NCI-H69 (cell line): ENCODE data around the gene SLIT1.
"Not testable (repeated sequence)": the region's sequence is repeated elsewhere in the genome, so short reads cannot be mapped to it uniquely, and the experiment has no call there.

Source experiments
- DNase-seq: peaks from one replicate; lab custom pipeline; 2025; lab: John Stamatoyannopoulos, UW

Gene SLIT1

DNA sequence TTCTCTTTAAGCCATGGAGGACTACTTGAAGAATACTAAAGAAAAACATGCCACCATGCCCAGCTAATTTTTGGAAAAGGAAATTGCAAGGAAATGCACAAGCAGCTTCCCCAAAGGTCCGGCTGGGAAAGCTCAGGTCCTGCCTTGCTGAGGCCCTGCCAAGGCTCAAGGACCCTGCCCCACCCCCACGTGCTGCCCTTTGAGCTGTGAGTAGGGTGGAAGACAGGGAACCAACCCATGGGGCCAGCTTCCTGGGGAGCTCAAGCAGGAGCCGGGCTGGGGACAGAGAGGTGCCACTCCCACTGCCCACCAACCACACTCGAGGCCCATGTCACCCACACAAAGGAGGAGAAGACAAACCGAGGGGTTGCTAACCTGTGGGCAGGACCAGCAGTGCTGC, 78.2 kb downstream of the SLIT1 start:
- no peak for DNase-seq

DNA sequence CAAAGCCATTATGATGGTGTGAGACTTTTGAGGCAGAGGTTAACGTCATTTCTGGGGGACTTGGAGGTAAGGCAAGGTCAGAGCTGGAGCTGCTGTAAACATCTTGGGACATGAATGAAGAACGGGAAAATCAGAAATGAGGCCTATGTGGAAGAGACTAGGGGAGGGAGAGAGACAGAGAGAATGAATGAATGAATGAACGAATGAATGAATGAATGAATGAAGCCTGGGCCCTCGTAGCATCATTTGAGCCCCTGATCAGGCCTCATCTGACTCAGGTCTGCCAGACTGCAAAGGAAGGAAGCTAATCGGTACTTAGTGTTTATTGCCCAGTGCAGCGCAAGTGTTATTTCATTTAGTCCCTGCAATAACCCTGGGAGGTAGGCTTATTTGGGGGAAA, 79.6 kb downstream of the SLIT1 start:
- DNase-seq = no peak

DNA sequence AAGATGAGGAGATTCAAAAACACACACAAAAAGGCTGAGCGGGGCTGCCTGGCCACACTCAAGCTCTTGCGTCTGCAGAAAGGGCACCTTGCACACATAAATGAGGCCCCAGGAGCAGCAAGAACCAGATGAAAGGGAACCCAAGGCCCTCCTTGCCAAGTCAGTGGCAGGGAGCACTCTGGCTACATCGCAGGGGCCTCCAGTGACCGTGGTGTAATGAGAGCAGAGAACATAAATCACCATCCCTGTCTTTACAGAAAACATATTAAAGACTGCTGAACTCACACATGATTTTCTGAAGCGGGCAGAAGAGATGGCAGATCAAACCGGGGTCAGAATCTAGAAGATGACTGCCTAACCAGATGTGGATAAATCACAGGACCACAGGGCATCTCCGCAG, 80.5 kb downstream of the SLIT1 start:
- no peak for DNase-seq

DNA sequence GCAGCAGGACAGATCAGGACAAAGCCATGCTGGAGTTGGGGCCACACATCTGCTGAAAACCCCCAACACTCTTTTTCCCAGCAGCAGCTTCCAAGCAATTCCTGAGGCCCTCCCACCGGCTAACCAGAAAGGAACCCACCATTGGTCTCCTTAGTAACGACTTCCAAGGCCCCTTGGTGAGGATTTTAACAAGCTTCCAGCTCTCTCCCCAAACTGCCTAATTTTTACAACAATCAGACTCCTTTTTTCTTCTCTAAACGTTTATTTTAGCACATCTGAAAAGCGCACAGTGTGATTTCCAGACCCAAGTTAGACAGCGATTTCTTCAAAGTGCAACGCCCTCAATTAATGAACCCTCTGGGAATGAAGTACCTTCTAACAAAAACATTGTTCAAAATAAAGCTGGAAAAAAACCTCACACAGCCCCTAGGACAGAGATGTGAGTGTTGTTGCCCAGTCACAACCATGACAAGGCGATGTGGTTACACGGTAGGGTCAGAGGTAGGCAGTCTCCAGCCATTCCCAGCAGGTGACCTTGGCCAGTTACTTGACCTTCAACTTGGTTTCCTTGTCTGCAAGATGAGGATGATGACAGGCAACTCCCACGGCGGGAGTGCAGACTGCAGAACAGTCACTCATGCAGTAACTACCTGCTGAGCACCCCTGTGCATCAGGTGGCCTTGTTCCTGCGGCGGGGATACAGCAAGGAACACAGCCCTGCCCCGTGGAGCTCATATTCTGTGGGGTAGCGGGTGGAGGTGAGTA, 82.3 kb downstream of the SLIT1 start:
- DNase-seq = no peak

DNA sequence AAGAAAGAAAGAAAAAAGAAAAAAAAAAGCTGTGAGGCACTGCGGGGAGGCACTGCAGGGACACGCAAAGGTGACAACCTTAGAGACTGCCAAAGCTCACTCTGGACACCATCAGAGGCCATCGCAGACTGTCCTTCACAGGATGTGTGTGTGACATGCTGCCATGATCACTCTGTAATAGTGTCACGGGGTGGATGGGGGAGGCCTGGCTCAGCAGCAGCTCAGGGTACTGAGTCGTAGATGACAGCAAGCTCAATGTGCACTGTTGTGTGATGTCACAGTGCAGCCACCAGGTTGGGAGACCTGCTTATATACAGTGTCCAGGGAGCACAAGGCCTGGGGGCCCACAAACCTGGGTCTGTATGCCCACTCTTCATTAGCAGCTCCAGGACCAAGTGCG, 83.3 kb downstream of the SLIT1 start:
- DNase-seq = no peak

DNA sequence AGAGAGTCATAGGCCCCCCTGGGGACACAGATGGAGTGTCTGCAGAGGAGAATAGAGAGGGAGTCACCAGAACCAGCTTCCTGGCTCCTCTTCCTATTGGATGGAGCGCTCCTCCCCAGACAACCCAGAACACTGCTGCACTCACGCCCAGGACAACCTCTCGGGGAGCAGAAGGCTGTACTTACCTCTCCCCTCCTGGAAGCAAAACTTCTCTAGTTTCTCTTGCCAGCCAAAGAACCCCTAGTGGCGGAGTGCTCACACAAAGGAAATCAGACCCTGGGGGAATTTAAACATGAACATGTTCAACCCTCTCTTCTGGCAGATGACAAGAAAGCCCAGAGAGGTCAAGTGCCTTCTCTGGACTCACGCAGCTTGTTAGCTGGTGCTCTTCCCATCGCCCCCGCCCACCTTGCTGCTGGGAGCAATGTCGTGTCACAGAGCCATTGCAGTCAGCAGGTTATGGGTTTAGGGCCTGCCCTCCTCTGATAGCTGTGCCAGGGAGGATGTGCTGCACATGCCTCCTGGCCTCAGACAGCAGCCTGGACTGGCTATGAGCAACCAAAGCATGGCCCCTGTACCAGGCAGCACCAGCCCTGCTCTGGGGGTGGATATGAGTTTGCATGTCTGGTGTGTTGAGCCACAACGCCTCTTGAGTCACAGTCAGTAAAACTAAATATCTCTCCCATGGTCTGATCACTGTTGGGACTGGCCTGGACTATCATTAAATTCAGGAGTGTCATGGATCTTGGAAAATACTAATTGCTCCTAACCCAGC, 84.4 kb downstream of the SLIT1 start:
- peak; percentile 55 for DNase-seq

DNA sequence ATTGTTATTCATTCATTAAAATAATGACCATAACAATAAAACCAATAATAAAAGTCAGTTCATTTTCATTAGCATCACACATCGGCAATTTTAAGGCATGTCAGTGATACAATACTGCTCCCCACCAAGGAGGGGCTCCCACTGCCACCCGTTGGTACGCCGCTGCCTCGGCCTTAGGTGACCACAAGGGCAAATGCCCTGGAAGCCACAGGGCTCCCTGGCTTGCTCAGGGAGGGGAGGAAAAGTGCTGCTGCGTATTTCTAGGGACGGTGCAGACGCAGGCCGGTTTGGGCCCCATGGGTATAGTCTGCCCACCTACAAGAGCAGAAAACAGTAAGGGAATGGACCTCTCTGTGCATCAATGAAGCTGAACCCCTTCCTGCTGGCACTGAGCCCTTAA, 85.1 kb downstream of the SLIT1 start:
- no peak for DNase-seq

DNA sequence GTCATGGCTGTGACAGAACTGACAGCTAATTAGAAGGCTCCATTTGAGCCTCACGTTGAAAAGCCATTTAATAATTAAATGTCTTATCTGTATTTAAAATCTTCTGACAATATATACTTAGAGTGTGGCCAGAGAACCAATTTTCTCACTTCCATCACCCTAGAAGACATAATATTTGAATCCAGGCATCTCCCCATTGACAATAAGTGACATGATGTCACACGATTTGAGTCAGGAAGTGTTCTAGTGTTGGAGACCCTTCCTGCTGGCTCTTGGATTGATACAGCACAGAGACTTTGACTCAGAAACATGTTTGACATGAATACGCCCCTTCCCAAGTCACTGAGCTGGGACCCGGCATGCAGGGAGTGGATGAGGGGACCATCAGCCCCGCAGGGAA, 85.9 kb downstream of the SLIT1 start:
- DNase-seq = no peak

DNA sequence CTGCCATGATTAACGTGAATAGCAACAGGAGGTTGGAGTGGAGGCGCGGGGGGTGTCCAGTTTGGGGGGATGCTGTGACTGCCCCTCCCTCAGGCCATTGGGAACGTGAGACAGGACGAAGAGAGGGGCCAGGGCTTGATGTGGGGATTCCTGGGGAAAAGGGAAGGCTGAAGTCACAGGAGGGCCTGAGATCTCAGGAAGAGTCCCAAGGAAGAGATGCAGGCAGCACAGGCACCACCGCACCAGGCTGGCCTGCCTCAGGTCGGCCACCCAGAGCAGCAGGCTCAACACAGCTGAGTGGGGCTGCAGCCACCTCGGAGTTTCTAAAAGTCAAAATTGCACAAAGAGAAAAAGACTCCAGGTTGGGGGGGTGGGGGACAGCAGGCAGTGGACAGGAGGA, 86.7 kb downstream of the SLIT1 start:
- no peak for DNase-seq

DNA sequence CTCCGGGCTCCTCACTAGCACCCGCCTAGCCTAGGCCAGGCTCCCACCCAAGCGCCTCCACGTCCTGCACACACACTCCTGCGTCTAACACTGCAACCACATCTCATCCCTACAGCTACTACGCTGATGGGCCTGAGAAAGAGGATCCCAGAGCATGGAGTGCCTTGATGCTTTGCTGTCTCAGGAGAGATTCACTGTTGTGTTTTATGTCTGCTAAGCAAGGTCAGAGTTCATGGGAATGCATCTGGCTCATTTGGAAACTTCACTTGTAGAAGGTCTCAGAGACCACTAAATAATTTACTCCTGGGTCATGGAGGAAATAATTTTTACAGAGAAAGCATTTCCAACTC, 88.7 kb downstream of the SLIT1 start:
- DNase-seq = no peak

DNA sequence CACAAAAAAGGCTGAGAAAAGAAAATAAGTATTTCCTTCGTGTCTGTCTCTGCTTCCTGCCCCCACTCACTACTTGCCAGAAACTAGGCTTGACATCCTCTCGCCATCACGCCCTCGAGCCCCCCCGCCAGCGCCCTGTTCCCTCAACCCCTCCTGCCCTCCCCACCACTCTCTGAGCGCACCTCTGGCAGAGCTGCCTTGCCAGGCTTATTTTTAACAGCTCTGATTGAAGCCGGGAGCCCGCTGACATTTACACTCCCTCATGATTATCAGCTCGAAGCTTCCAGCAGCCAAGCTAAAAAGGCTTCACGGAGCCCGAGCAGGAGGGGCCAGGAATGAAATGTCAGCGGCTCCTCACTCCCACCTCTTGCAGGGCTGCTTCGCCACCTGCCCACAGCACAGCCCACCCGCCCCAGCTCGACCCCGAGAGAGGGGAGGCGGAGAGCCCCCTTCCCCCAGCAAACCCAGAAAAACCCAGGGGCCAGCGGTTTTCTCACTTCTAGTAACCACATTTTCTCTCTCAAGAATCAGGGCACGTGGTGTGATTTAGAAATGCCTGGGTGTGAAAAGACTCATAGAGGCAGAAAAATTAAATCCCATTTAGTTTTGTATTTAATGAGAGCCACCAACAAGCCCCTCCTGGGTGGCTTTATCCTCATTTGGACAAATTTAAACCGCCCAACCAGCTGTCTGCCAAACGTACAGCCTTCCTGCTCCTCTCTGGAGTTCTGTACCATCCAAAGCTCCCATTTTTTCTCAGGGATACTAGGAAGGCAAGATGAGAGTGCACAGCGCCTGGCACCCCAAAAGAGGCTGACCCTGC, 89.3 kb downstream of the SLIT1 start:
- peak; percentile 37 for DNase-seq

DNA sequence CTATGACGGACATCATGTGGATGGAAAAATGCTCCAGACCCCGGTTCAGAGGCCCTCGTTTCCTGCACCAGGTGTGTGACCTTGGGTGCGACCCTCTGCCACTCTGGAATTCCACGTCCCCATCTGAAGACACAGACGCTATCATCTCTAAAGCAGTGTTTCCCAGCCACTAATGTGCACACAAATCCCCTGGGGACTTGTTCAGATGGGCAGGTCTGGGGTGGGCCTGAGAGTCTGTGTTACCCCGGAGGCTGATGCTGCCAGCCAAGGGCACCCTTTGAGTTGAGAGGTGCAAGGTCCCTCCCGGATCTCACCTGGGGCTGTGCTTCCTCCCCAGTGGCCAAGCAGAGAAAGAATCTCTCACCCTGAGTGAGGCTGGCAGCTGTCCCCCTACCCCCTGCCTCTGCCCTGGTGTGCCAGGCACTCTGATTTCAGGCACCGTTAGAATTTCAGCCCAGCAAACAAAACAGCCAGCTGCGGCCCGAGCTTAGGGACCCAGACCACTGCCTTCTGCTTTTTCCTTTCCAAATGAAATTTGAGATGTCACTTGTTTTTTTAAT, 90.0 kb downstream of the SLIT1 start:
- DNase-seq = peak; percentile 41

DNA sequence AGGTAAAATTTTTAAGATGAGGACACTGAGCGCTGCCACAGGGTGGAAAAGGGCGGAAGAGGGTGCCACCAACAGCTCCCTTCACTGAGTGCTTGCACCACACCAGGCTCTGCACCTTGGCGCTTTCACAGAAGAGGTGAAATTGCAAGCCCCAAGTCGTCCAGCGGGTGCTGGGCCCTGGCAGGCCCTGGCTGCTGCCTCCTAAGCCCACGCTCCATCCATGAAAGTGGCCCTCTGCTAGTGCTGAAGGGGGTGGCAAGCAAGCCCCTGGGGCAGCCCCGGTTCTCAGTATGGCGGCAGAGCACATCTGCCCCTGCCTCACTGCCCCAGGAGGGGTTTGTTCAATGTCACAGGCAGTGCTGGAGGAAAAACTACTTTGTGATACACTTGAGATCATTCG, 95.1 kb downstream of the SLIT1 start:
- DNase-seq = no peak

DNA sequence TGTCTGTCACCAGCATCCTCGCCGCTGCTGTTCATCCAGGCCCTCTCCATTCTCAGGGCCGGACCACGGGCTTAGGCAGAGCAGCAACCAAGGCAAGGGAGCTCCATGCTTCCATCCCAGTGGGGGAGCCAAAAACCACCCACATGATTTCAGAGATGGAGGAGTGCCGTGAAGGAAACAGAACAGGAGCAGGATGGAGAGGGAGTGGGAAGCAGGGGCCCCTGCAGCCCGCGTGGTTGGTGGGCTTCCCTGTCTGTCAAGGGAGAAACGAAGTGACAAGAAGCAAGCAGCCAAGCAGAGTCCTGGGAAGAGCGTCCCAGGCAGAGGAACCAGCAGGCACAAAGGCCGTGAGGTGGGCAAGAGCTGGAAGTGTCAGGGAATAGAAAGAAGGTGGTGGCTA, 95.7 kb downstream of the SLIT1 start:
- DNase-seq = no peak

DNA sequence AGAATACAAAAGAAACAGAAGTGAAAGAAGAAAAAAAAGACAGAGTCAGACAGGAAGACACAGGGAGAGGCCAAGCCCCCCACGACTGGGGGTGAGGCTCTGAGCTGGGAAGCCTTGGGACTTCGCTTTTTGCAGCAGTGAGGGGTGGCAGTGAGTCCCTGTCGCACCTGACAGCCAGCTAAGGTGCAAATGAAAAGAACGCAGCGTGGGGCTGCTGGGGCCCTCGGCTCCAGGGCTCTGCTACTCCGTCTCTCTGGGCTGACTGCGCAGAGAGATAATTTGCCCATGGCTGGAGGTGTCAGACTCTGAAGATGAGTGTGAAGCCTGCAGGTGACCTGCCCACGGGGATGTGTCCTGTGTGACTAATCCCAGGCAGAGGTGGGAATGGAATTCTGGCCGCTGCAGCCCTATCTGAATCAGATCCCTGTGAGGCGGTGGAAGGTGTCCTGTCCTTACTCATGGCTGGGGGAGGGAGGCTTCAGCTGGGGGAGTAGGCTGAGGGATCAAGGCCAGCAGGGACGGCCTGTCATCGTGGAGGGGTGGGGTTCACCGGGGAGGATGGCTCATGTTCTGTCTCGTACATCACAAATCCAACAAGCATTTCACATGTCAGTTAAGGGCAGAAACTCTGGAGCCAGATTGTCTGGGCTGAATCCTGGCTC, 96.4 kb downstream of the SLIT1 start:
- DNase-seq = no peak

DNA sequence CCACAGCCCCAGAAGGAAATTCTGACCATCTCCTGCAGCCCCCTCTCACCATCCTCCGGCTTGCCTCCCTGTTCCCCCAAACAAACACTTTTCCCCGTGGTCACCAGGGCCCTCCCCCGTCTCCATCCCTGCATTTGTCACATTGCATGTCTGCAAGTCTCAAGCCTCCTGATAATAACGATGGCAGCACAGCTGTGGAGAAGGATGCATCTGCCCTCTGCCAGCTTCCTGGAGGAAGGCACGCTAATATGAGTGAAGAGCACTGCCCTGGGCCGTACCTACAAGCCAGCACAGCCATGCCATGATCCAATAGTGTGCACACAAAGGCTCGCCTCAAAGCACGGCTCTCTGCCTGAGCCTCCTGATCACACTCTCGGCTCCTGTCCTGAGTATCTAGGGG, 98.5 kb downstream of the SLIT1 start:
- DNase-seq = peak; percentile 40

DNA sequence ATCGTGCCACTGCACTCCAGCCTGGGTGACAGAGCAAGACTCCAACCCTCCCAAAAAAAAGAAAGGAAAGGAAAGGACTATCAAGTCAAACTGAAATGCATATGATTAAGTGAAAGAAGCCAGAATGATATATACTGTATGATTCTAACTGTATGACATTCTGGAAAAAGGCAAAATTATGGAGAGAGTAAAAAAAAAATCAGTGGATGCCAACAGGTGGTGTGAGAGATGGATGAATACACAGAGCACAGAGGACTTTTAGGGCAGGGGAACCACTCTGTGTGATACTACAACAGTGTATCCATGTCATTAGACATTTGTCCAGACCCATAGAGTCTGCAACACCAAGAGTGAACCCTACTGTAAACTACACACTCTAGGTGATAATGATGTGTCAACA, 99.2 kb downstream of the SLIT1 start:
- peak; percentile 34 for DNase-seq

DNA sequence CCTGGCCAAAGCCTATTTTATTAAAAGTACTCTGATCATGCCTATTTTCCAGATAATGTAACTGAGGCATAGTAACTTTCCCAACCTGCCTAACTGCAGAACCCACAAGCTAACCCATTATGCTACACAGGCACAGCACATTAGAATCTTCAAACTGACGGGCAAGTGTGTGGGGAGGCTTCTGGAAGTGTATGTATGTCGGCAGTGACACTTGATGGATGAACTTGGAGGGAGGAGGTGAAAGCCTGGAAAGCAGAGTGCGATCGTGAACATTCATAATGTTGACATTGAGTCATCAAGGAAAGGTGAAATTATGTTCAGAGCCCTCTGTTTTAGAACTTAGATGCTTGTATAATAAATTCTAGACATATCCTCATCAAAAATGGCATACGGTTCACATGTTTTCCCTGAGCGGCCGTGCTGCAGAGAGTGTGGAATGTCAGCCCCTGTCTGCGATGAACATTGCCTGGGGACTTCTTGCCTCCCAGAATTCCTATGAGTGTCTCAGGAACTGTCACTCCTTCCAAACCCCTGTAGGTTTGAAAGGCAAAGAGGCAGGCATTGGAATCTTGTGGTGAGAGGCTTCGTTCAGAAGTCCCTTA, 102.4 kb downstream of the SLIT1 start:
- DNase-seq = peak; percentile 17

DNA sequence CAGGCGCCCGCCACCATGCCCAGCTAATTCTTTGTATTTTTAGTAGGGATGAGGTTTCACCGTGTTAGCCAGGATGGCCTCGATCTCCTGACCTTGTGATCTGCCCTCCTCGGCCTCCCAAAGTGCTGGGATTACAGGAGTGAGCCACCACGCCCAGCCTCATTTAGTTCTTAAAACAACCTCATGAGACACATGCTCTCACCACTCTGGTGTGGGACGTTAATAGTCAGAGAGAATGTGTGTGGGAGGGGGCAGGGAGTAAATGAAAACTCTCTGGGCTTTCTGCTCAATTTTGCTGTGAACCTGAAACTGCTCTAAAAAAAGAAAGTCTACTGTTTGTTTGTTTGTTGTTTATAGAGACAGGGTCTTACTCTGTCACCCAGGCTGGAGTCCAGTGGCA, 103.2 kb downstream of the SLIT1 start:
- not testable (repeated sequence) for DNase-seq

DNA sequence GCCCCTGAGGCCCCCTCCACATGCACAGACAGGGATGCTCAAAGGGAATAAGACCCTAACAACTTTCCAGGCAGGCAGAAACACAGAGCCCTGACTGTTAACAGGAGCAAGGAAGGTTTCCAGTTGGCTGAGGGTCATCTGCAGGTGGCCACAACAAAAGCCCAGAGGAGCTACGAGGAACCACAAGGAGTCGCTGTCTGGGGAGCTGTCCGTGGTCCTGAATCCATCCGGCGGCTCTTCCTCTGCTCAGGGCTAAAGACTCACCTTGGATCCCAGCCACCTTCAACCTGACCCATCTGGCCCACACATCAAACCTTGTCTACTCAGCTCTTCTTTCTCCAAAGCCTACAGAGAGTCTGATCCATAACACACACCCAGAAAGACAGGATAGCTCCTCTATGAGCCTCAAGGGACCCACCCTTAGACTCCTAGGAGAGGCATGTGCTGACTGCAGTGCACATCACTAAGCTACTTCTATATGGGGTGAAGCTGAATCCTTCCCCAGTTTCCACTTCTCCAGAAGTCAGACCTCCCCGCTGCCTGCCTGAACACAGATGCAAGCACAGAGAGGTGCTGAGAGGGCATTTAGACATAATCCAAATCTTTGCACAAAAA, 104.0 kb downstream of the SLIT1 start:
- DNase-seq = no peak
